Panc1 (cell line): ENCODE results near the gene INHA. TPM values are rescaled to one million over a fixed set of nuclear protein-coding genes. Genes with fewer than 3 reads are reported as not detected.

Experiments used
- ATAC-seq: fragments of 200-7000 bp; cut with Tn5 transposase; 2 replicates; pipeline ENCODE4 v1.9.1; 2020; ENCODE audit warnings: mild to moderate bottlenecking, moderate library complexity
- BruUV-seq: library from RNA; stranded (reverse); fragments of 400-500 nt; replicated peaks from 2 replicates; lab custom pipeline; 2021; lab: Mats Ljungman, UMichigan
- CTCF ChIA-PET: fragments of 300-600 bp; sonication (Branson Sonifier 250); formaldehyde crosslinking; loops from one replicate; lab custom pipeline; 2022; ENCODE audit warnings: antibody characterized with exemption; lab: Charles Lee
- POLR2A ChIA-PET: fragments of 300-600 bp; sonication (Branson Sonifier 250); formaldehyde crosslinking; loops from one replicate; lab custom pipeline; 2022; ENCODE audit warnings: antibody characterized with exemption; lab: Charles Lee
- DNase-seq: peaks from one replicate; pipeline ENCODE4 v3.0.0-alpha.2; 2010; ENCODE audit warnings: low read depth, low spot score
- H3K27ac ChIP-seq: 2 replicates; pipeline ENCODE4 v1.5.1; 2011; ENCODE audit warnings: mild to moderate bottlenecking, low read length, inconsistent platforms
- H3K27me3 ChIP-seq: fragments of 200-500 bp; sonication (Bioruptor generic); 2 replicates; pipeline ENCODE4 v1.6.0; 2014; ENCODE audit warnings: low read length, inconsistent platforms; ENCODE audit not compliant: control insufficient read depth, insufficient read depth
- H3K36me3 ChIP-seq: fragments of 200-500 bp; sonication (Bioruptor generic); 2 replicates; pipeline ENCODE4 v1.5.1; 2014; ENCODE audit warnings: inconsistent platforms, mild to moderate bottlenecking, low read length, moderate library complexity; ENCODE audit not compliant: control insufficient read depth, insufficient read depth
- H3K4me1 ChIP-seq: 2 replicates; pipeline ENCODE4 v1.5.1; 2011; ENCODE audit warnings: inconsistent platforms, mild to moderate bottlenecking, low read length, moderate library complexity; ENCODE audit not compliant: control insufficient read depth, insufficient read depth
- H3K4me3 ChIP-seq, 2 experiments: 2 replicates each; pipeline ENCODE4 v1.5.1; 2011 to 2012; ENCODE audit warnings: low read depth in 2 of 2, low read length in 2 of 2, mild to moderate bottlenecking in 2 of 2, inconsistent platforms in 1 of 2, moderate library complexity in 1 of 2
- H3K9me3 ChIP-seq: fragments of 200-500 bp; sonication (Bioruptor generic); 2 replicates; pipeline ENCODE4 v1.5.1; 2014; ENCODE audit warnings: low read depth, mild to moderate bottlenecking, inconsistent platforms, low read length, moderate library complexity; ENCODE audit not compliant: control insufficient read depth, insufficient read depth
- POLR2AphosphoS5 ChIP-seq: IDR thresholded peaks from 2 replicates; pipeline ENCODE4 v1.6.1; 2012; ENCODE audit warnings: mild to moderate bottlenecking, low read depth, low read length, moderate library complexity
- SIN3A ChIP-seq: IDR thresholded peaks from 2 replicates; pipeline ENCODE4 v1.6.1; 2012; ENCODE audit warnings: low read depth, mild to moderate bottlenecking, low read length, moderate library complexity, borderline replicate concordance; ENCODE audit not compliant: insufficient read depth
- TCF7L2 ChIP-seq: IDR thresholded peaks from 2 replicates; pipeline ENCODE4 v1.6.1; 2011; ENCODE audit warnings: mild to moderate bottlenecking, low read depth, low read length, inconsistent platforms
- in situ Hi-C: cut with HindIII; loops from 2 replicates; pipeline ENCODE4 v1.10.0; 2016; ENCODE audit warnings: low sequenced_read_pairs, low pct_unique_long_range_greater_than_20kb
- intact Hi-C: fragments of 100-400 bp; cut with micrococcal nuclease; formaldehyde crosslinking; loops from one replicate; pipeline ENCODE4 v1.10.0; 2022; ENCODE audit not compliant: unreplicated experiment
- total RNA-seq: library from RNA; stranded (reverse); gene quantifications from one replicate; pipeline ENCODE4 v1.2.1, GENCODE V29; 2021; ENCODE audit not compliant: unreplicated experiment
- TF ChIP-seq, protein P1 (sequence below), 2 experiments: IDR thresholded peaks; 2 replicates each; pipeline ENCODE4 v1.6.1; 2011 to 2012; ENCODE audit warnings: low read depth in 2 of 2, control low read depth in 1 of 2, low read length in 1 of 2, mild to moderate bottlenecking in 1 of 2, moderate library complexity in 1 of 2; ENCODE audit not compliant: insufficient read depth in 1 of 2
- TF ChIP-seq, protein P2 (sequence below): fragments of 450-650 bp; IDR thresholded peaks from 2 replicates; pipeline ENCODE4 v1.5.1; 2017; ENCODE audit warnings: mild to moderate bottlenecking

The INHA gene
- total RNA-seq, 1 experiment from 2014 or later = 1.2 TPM

DNA sequence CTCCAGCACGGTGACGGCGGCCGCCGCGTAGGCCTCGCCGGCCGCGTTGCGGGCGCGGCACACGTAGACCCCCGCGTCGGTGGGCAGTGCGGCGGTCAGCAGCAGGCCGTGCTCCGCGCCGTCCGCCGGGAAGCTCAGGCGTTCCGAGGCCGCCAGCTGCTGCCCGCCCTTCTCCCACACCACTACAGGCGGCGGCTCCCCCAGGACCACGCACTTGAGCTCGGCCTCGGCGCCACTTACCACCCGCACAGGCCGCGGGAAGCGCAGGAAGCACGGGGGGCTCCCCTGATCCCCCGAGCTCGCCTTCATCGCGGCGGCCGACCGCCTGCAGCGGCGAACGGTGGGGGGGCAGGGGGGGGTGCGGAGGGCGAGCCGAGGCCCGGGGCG, 1.2 kb upstream of the INHA start:
- BruUV-seq = no TSS peak
- peak; percentile 70 for ATAC-seq

DNA sequence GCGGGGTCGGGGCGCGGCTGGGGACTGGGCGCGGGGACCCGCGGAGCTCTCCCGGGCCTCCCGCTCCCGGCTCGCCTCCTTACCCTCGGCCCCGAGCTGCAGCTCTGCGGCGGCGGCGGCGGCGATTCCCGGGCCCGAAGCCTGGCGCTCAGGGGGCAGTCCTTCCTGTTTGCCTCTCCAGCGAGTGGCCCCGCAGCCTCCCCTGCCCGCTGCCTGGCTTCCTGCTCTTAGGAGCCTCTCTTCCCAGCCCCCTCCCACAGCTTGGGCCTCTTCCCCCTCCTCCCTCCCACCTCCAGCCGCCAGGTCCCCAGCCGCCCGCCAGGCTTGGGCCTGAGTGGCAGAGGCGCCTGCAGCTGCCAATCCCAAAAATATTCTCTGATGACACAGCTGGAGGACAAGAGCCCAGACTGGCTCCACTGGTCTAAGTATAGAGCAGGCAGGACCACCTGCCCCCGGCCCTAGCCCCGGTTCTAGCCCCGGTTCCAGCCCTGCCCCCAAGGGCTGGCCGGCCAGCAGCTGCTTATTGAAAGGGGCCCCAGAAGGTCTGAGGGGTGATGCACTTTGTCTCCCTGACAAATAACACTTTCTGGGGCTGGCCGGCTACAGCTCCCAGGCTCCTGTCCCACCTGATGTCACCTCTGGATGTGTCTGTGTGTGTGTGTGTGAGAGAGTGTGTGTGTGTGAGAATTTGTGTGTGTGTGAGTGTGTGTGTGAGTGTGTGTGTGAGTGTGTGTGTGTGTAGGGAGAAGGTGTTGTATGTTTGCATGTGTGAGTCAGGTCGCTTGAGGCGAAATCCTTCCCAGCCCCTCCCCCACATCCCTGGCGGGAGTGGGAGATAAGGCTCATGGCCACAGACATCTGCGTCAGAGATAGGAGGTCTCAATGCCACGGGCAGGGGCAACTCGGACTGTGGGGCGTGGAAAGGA, 536 bp upstream of the INHA start, which contains the start of gene OBSL1:
Gene OBSL1, minus strand, starts transcription at position 229 of the 926 bp plus-strand sequence. CDS start 307 bp downstream, outside the sequence.
- BruUV-seq = no TSS peak
- H3K4me3 ChIP-seq = peak within 1 kb of the TSS; percentile 49
- intact Hi-C loops (no loop called here), in situ Hi-C loops (no loop called here)
- H3K9me3 ChIP-seq = no peaks in the 10 kb centered on the region
- no peak for TF ChIP-seq TCF7L2
- peaks cover 16% of the 10 kb centered on the region for H3K4me1 ChIP-seq
- H3K27me3 ChIP-seq = no peaks in the 10 kb centered on the region
- DNase-seq (no peak), ATAC-seq (peak; percentile 84)
- H3K27ac ChIP-seq = peak within 1 kb of the TSS; percentile 59; the same call in 1 of the 2 replicates
- ChIA-PET POLR2A (interaction anchor here (1.4 kb wide), 1 partner anchor 25 kb away, joined by 3 read pairs; no protein-coding TSS in a partner anchor), CTCF (interaction anchor here (1.2 kb wide), 1 partner anchor 11 kb away, joined by 3 read pairs; no protein-coding TSS in a partner anchor)
- H3K36me3 ChIP-seq = no peaks in the 10 kb centered on the region

More for the DNA sequence above, 1.2 kb upstream of the INHA start:
- in situ Hi-C loops (no loop called here), intact Hi-C loops (no loop called here)
- Histone ChIP-seq H3K27me3 (no peaks in the 10 kb centered on the region), H3K4me1 (peaks cover 16% of the 10 kb centered on the region), H3K4me3 (peak overlapping the region; percentile 49), H3K9me3 (no peaks in the 10 kb centered on the region), H3K27ac (no peak overlapping the region), H3K36me3 (no peaks in the 10 kb centered on the region)
- ChIA-PET CTCF (interaction anchor here (1.2 kb wide), 1 partner anchor 10 kb away, joined by 3 read pairs; no protein-coding TSS in a partner anchor), POLR2A (interaction anchor here (0.6 to 1.4 kb wide), 2 partner anchors 26 to 325 kb away, joined by 3 to 8 read pairs; no protein-coding TSS in a partner anchor)
- DNase-seq = no peak
- TF ChIP-seq POLR2AphosphoS5 = no peak
- TF ChIP-seq, protein P1, sequence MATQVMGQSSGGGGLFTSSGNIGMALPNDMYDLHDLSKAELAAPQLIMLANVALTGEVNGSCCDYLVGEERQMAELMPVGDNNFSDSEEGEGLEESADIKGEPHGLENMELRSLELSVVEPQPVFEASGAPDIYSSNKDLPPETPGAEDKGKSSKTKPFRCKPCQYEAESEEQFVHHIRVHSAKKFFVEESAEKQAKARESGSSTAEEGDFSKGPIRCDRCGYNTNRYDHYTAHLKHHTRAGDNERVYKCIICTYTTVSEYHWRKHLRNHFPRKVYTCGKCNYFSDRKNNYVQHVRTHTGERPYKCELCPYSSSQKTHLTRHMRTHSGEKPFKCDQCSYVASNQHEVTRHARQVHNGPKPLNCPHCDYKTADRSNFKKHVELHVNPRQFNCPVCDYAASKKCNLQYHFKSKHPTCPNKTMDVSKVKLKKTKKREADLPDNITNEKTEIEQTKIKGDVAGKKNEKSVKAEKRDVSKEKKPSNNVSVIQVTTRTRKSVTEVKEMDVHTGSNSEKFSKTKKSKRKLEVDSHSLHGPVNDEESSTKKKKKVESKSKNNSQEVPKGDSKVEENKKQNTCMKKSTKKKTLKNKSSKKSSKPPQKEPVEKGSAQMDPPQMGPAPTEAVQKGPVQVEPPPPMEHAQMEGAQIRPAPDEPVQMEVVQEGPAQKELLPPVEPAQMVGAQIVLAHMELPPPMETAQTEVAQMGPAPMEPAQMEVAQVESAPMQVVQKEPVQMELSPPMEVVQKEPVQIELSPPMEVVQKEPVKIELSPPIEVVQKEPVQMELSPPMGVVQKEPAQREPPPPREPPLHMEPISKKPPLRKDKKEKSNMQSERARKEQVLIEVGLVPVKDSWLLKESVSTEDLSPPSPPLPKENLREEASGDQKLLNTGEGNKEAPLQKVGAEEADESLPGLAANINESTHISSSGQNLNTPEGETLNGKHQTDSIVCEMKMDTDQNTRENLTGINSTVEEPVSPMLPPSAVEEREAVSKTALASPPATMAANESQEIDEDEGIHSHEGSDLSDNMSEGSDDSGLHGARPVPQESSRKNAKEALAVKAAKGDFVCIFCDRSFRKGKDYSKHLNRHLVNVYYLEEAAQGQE (IDR thresholded peaks at IDR 0.05; ENCODE audit: insufficient read depth in 1 of 2, low read depth in 2 of 2, low read length in 1 of 2) = no peak

DNA sequence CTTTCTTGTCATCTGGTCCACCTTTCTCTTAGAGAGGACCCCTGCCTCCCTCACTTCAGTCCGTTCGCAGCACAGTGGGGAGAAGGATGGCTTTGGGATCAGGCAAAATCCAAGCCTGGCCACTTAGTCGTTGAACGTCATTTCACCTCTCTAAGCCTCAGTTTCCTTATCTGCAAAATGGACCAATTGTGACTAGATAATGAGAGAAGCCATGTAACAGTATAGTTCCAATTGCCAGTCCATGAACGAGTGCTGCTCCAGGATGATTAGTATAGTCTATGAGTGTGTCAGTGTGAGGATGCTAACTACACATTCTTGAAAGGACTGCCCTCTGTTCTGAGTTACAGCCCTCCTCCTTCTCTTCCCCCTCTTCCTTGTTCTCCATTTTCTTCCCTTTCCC, 1.1 kb downstream of the INHA start:
- ChIA-PET CTCF (no interaction called here), POLR2A (no interaction called here)
- Histone ChIP-seq H3K4me3 (no peak overlapping the region), H3K27ac (no peak overlapping the region), H3K27me3 (no peaks in the 10 kb centered on the region), H3K4me1 (peaks cover 18% of the 10 kb centered on the region), H3K36me3 (no peaks in the 10 kb centered on the region), H3K9me3 (no peaks in the 10 kb centered on the region)
- ATAC-seq (no peak), DNase-seq (no peak)
- no TSS peak for BruUV-seq
- TF ChIP-seq, protein P1 (IDR thresholded peaks at IDR 0.05; ENCODE audit: insufficient read depth in 1 of 2, low read depth in 2 of 2, low read length in 1 of 2) = no peak
- TF ChIP-seq, protein P2, sequence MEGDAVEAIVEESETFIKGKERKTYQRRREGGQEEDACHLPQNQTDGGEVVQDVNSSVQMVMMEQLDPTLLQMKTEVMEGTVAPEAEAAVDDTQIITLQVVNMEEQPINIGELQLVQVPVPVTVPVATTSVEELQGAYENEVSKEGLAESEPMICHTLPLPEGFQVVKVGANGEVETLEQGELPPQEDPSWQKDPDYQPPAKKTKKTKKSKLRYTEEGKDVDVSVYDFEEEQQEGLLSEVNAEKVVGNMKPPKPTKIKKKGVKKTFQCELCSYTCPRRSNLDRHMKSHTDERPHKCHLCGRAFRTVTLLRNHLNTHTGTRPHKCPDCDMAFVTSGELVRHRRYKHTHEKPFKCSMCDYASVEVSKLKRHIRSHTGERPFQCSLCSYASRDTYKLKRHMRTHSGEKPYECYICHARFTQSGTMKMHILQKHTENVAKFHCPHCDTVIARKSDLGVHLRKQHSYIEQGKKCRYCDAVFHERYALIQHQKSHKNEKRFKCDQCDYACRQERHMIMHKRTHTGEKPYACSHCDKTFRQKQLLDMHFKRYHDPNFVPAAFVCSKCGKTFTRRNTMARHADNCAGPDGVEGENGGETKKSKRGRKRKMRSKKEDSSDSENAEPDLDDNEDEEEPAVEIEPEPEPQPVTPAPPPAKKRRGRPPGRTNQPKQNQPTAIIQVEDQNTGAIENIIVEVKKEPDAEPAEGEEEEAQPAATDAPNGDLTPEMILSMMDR = no peak
- TF ChIP-seq TCF7L2 (no peak), POLR2AphosphoS5 (no peak), SIN3A (no peak)
- in situ Hi-C loops (no loop called here), intact Hi-C loops (no loop called here)
